Rectal smooth muscle tissue (tissue), 1 donor: ENCODE measurements around the gene IL1RAPL2.

Experiments used
- H3K27ac ChIP-seq: one replicate; pipeline ENCODE4 v1.7.0; 2013; ENCODE audit warnings: low read depth, low read length, inconsistent platforms
- H3K27me3 ChIP-seq: one replicate; pipeline ENCODE4 v1.7.0; 2013; ENCODE audit warnings: low read length; ENCODE audit not compliant: control insufficient read depth, insufficient read depth
- H3K36me3 ChIP-seq: one replicate; pipeline ENCODE4 v1.7.0; 2013; ENCODE audit warnings: low read length; ENCODE audit not compliant: control insufficient read depth, insufficient read depth
- H3K4me1 ChIP-seq: one replicate; pipeline ENCODE4 v1.7.0; 2013; ENCODE audit warnings: low read length; ENCODE audit not compliant: control insufficient read depth, insufficient read depth
- H3K4me3 ChIP-seq: one replicate; pipeline ENCODE4 v1.7.0; 2013; ENCODE audit warnings: low read length
- H3K9ac ChIP-seq: one replicate; pipeline ENCODE4 v1.7.0; 2013; ENCODE audit warnings: low read length

Gene IL1RAPL2

DNA sequence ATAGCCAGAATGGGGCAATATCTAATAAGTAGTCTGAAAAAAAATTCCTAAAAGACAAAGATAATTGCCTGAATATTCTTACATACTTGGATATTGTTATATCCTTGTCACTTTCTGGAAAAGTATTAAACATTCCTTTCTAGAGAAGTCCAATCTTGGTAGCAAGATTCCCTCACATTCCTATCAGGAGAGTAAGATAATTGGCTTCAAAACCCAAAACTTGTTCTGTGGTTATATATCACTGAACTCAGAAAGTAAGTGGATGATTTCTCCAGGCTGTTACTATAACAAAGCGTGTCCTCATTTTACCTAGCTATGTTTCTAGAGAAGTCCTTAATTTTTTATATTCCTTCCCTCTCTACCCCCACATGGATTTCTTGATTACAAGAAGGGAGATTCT lies 700.5 kb downstream of the IL1RAPL2 start:
- Histone ChIP-seq H3K4me1 (no peaks in the 10 kb centered on the region), H3K4me3 (no peak overlapping the region), H3K27ac (no peak overlapping the region), H3K36me3 (no peaks in the 10 kb centered on the region), H3K27me3 (no peaks in the 10 kb centered on the region), H3K9ac (no peak overlapping the region)

GRCh38 chrX:105267167-105267566 lies 701.2 kb downstream of the IL1RAPL2 start:
- no peaks in the 10 kb centered on the region for H3K4me1 ChIP-seq
- H3K36me3 ChIP-seq = no peaks in the 10 kb centered on the region
- H3K27me3 ChIP-seq = no peaks in the 10 kb centered on the region
- H3K27ac ChIP-seq = no peak overlapping the region
- no peak overlapping the region for H3K9ac ChIP-seq
- H3K4me3 ChIP-seq = no peak overlapping the region

GRCh38 chrX:105269386-105269785 lies 703.4 kb downstream of the IL1RAPL2 start:
- H3K27me3 ChIP-seq = no peaks in the 10 kb centered on the region
- no peaks in the 10 kb centered on the region for H3K4me1 ChIP-seq
- no peak overlapping the region for H3K4me3 ChIP-seq

GRCh38 chrX:105273326-105273725 lies 707.3 kb downstream of the IL1RAPL2 start:
- Histone ChIP-seq H3K4me3 (no peak overlapping the region), H3K27me3 (no peaks in the 10 kb centered on the region), H3K9ac (no peak overlapping the region), H3K4me1 (no peaks in the 10 kb centered on the region), H3K27ac (no peak overlapping the region), H3K36me3 (no peaks in the 10 kb centered on the region)

More at GRCh38 chrX:105269386-105269785, 703.4 kb downstream of the IL1RAPL2 start:
- Histone ChIP-seq H3K27ac (no peak overlapping the region), H3K9ac (no peak overlapping the region), H3K36me3 (no peaks in the 10 kb centered on the region)

DNA sequence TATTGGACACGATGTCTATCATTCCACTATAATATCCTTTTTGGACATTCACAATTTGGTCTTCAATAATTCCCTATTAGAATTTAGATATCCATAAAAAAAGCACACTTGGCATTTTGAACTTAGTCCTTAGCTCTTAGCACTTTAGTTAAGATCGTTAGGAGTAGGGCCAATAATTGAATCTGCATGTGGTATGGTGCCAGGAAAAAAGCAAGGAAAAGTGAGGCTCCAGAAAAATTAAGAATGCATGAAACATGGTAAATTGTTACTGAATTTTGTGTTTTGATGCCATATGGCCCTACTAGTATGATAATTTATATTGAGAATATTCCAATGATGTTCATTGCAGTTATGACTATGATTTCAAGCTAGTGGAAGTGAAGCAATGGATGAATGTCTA lies 708.1 kb downstream of the IL1RAPL2 start:
- no peaks in the 10 kb centered on the region for H3K36me3 ChIP-seq
- H3K9ac ChIP-seq = no peak overlapping the region
- H3K4me1 ChIP-seq = no peaks in the 10 kb centered on the region
- no peaks in the 10 kb centered on the region for H3K27me3 ChIP-seq
- H3K4me3 ChIP-seq = no peak overlapping the region
- no peak overlapping the region for H3K27ac ChIP-seq

DNA sequence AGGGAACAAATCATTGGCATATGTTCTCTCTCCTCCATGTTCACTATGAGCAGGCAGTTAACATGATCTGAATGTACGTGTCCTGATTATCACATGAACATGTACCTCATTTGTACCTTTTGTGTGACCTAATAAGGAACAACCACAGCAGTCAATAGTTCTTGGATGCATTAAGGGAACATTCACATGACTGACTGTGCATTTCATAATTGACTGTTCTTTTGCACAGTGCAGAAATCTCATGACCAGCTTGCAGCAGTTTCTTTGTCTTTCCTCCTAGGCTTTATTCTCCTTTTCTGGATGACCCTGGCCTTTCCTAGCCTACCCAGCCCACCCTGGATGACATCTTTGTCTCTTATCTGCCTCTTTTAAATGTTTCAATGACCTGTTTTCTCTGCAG lies 711.1 kb downstream of the IL1RAPL2 start:
- H3K27ac ChIP-seq = no peak overlapping the region
- no peak overlapping the region for H3K9ac ChIP-seq
- H3K4me1 ChIP-seq = no peaks in the 10 kb centered on the region
- no peaks in the 10 kb centered on the region for H3K36me3 ChIP-seq
- H3K27me3 ChIP-seq = no peaks in the 10 kb centered on the region
- H3K4me3 ChIP-seq = no peak overlapping the region

DNA sequence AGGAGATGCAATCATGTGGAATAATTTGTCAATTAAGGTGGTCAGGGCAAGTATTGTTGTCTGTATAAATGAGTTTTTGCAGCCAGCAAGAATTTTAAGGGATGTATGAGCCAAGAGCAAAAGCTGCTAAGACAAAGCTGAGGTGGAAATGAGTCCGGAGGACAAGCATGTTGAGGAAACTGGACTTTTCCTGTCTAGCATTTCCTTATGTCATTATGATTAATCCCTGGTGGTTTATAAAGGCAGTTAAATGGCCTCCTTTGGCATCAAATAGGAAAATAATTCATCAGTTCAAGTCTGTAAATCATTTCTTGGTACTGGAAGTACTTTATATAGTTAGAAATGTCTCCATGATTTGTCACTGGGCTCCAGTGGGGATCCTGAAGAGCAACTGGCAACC lies 716.1 kb downstream of the IL1RAPL2 start:
- Histone ChIP-seq H3K27me3 (no peaks in the 10 kb centered on the region), H3K4me1 (no peaks in the 10 kb centered on the region), H3K36me3 (no peaks in the 10 kb centered on the region), H3K9ac (no peak overlapping the region), H3K4me3 (no peak overlapping the region), H3K27ac (no peak overlapping the region)

GRCh38 chrX:105297041-105297440 lies 731.0 kb downstream of the IL1RAPL2 start:
- H3K27ac ChIP-seq = no peak overlapping the region
- H3K9ac ChIP-seq = no peak overlapping the region
- no peaks in the 10 kb centered on the region for H3K4me1 ChIP-seq
- no peak overlapping the region for H3K4me3 ChIP-seq
- H3K36me3 ChIP-seq = no peaks in the 10 kb centered on the region
- no peaks in the 10 kb centered on the region for H3K27me3 ChIP-seq

DNA sequence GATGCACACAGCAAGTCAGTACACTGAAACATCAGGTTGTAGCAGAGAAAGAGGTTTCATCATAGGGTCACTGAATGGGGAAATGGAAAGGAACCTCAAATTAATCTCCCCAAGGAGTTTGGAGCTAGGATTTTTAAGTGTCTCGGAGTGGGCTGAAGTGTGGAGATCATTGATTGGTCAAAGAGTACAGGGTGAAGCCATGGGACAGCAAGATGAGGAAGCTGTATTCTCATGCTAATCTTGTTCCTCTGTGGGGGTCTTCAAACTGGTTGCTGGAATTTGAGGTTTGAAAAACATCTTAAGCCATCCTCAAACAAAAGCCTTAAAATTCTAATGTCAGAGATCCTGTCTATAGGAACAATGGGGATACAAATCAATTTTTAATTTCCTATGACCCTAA lies 733.3 kb downstream of the IL1RAPL2 start:
- no peaks in the 10 kb centered on the region for H3K27me3 ChIP-seq
- H3K36me3 ChIP-seq = no peaks in the 10 kb centered on the region
- H3K4me3 ChIP-seq = no peak overlapping the region
- H3K9ac ChIP-seq = no peak overlapping the region
- no peaks in the 10 kb centered on the region for H3K4me1 ChIP-seq
- H3K27ac ChIP-seq = no peak overlapping the region

DNA sequence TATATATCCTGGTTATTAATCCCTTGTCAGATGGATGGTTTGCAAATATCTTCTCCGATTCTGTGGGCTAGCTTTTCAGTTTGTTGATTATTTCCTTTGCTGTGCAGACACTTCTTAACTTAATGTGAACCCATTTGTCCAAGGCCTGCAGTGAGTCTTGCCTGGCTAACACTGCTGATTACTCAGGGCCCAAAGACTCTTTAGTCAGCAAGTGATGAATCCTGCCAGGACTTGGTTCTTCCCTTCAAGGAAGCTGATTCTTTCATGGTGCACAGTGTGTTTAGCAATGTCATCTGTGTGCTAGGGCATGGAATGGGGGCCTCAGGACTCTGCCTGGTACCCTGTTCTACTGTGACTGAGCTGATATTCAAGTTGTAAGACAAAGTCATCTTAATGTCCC lies 736.2 kb downstream of the IL1RAPL2 start:
- Histone ChIP-seq H3K27me3 (no peaks in the 10 kb centered on the region), H3K36me3 (no peaks in the 10 kb centered on the region)

DNA sequence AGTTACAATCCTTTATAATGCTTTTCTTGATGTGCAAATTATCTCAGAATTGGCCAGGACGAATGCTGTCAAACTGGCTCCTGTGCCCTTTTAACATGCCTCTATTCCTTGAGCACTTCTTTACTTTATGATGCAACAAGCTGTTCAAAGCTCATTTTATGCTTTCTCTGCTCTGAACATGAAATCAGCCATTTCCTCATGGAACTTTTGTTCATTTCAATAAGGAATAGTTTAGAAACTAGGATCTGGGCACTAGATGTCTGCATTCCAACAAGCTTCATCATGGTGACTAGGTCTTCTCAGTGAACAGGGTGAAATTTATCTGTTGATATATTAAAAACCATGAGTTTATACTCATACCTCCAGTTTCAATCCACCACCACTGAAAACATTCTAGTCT lies 741.8 kb downstream of the IL1RAPL2 start:
- Histone ChIP-seq H3K9ac (no peak overlapping the region), H3K36me3 (no peaks in the 10 kb centered on the region), H3K27me3 (no peaks in the 10 kb centered on the region), H3K27ac (no peak overlapping the region), H3K4me3 (no peak overlapping the region), H3K4me1 (no peaks in the 10 kb centered on the region)

More for the DNA sequence above, 736.2 kb downstream of the IL1RAPL2 start:
- no peak overlapping the region for H3K9ac ChIP-seq
- H3K4me1 ChIP-seq = no peaks in the 10 kb centered on the region
- no peak overlapping the region for H3K27ac ChIP-seq
- H3K4me3 ChIP-seq = no peak overlapping the region

GRCh38 chrX:105313596-105313995 lies 747.6 kb downstream of the IL1RAPL2 start:
- H3K9ac ChIP-seq = no peak overlapping the region
- H3K27ac ChIP-seq = no peak overlapping the region
- no peaks in the 10 kb centered on the region for H3K36me3 ChIP-seq
- no peaks in the 10 kb centered on the region for H3K4me1 ChIP-seq
- H3K27me3 ChIP-seq = no peaks in the 10 kb centered on the region
- H3K4me3 ChIP-seq = no peak overlapping the region

- no peaks in the 10 kb centered on the region for H3K4me1 ChIP-seq
- no peak overlapping the region for H3K4me3 ChIP-seq
- H3K27ac ChIP-seq = no peak overlapping the region
- H3K27me3 ChIP-seq = no peaks in the 10 kb centered on the region
- no peak overlapping the region for H3K9ac ChIP-seq
- H3K36me3 ChIP-seq = no peaks in the 10 kb centered on the region
Observed at GRCh38 chrX:105314458-105314857, 748.5 kb downstream of the IL1RAPL2 start.
